Smooth muscle cell (in vitro differentiated cells): ENCODE data around the gene LCK. TPM values are rescaled to one million over a fixed set of nuclear protein-coding genes. Genes with fewer than 3 reads are reported as not detected.

Experiments
- DNase-seq: peaks from one replicate; lab custom pipeline; 2025; ENCODE audit not compliant: unreplicated experiment; lab: John Stamatoyannopoulos, UW
- H2AFZ ChIP-seq: fragments of 200-600 bp; sonication (generic); 2 replicates; pipeline ENCODE4 v1.6.0; 2016; ENCODE audit warnings: antibody characterized with exemption, low read depth, mild to moderate bottlenecking
- H3F3A ChIP-seq: fragments of 200-600 bp; sonication (generic); 2 replicates; pipeline ENCODE4 v1.6.0; 2017; ENCODE audit warnings: antibody characterized with exemption, low read depth
- H3K27ac ChIP-seq: fragments of 200-600 bp; sonication (generic); 2 replicates; pipeline ENCODE4 v1.5.1; 2016; ENCODE audit warnings: low read depth, mild to moderate bottlenecking
- H3K27me3 ChIP-seq: fragments of 200-600 bp; sonication (generic); 2 replicates; pipeline ENCODE4 v1.6.1; 2016; ENCODE audit warnings: low read depth, mild to moderate bottlenecking
- H3K36me3 ChIP-seq: fragments of 200-600 bp; sonication (generic); 2 replicates; pipeline ENCODE4 v1.5.1; 2016; ENCODE audit warnings: low read depth
- H3K4me1 ChIP-seq: fragments of 200-600 bp; sonication (generic); 2 replicates; pipeline ENCODE4 v1.5.1; 2016; ENCODE audit warnings: low read depth
- H3K4me2 ChIP-seq: fragments of 200-600 bp; sonication (generic); 2 replicates; pipeline ENCODE4 v1.6.0; 2016; ENCODE audit warnings: mild to moderate bottlenecking
- H3K4me3 ChIP-seq: fragments of 200-600 bp; sonication (generic); 2 replicates; pipeline ENCODE4 v1.5.1; 2016; ENCODE audit warnings: mild to moderate bottlenecking
- H3K79me2 ChIP-seq: fragments of 200-600 bp; sonication (generic); 2 replicates; pipeline ENCODE4 v1.6.0; 2016; ENCODE audit warnings: low read depth, mild to moderate bottlenecking
- H3K9ac ChIP-seq: fragments of 200-600 bp; sonication (generic); 2 replicates; pipeline ENCODE4 v1.6.0; 2016; ENCODE audit warnings: low read depth
- H3K9me3 ChIP-seq: fragments of 200-600 bp; sonication (generic); replicated peaks from 2 replicates; pipeline ENCODE4 v1.5.1; 2016; ENCODE audit warnings: low read depth
- H4K20me1 ChIP-seq: fragments of 200-600 bp; sonication (generic); 2 replicates; pipeline ENCODE4 v1.6.0; 2016; ENCODE audit warnings: low read depth
- WGBS: methylation state at CpG from one replicate; pipeline ENCODE4 v1.1.7; 2016; ENCODE audit warnings: low lambda C conversion rate; 5-methylcytosine and 5-hydroxymethylcytosine counted together
- polyA plus RNA-seq: library from polyadenylated mRNA; unstranded; fragments of >200 nt; fragmentation: Nextera tagmentation; extraction: Ambion mirVana; gene quantifications from 2 replicates; pipeline ENCODE4 v1.2.1, GENCODE V29; 2016
- total RNA-seq: library from RNA; depleted of rRNA; stranded (reverse); fragments of >200 nt; gene quantifications from 2 replicates; pipeline ENCODE4 v1.2.3, GENCODE V29; 2014
- TF ChIP-seq, protein P1 (sequence below): fragments of 200-600 bp; sonication (generic); IDR thresholded peaks from 2 replicates; pipeline ENCODE4 v1.5.1; 2017; ENCODE audit warnings: borderline replicate concordance, mild to moderate bottlenecking, antibody characterized with exemption; ENCODE audit not compliant: insufficient read depth, poor library complexity, severe bottlenecking

The LCK gene
- total and polyA plus RNA-seq, 2 experiments from 2014 or later, result 0.22 TPM; not detected in 1

DNA sequence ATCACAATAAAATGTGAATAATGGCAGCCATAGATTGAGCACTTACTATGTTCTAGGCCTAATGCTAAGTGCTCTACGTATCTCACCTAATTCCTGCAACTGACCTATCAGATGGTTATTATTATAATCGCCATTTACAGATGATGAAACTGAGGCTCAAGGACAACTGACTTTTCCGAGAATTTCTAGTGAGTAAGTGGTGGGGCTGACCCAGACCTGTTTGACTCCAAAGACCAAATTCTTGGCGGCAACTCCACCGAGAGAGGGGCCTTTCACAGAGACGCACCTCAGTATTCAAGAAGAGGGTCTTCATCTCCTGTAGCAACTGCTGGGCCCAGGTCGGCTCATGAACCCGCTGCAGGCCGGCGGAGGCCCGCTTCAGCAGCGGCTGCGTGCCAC lies 29.5 kb upstream of the LCK start:
- Histone ChIP-seq H3K9me3 (no peaks in the 10 kb centered on the region), H3K27ac (peak overlapping the region; percentile 95), H3K79me2 (peaks cover 45% of the 10 kb centered on the region), H3K4me3 (peak overlapping the region; percentile 98), H2AFZ (peak overlapping the region; percentile 94), H3K9ac (peak overlapping the region; percentile 97), H3K36me3 (no peaks in the 10 kb centered on the region), H3K27me3 (no peaks in the 10 kb centered on the region), H3K4me1 (peaks cover 15% of the 10 kb centered on the region), H3K4me2 (peak overlapping the region; percentile 91), H3F3A (no peaks in the 10 kb centered on the region), H4K20me1 (no peaks in the 10 kb centered on the region)
- no peak for DNase-seq
- TF ChIP-seq, protein P1, sequence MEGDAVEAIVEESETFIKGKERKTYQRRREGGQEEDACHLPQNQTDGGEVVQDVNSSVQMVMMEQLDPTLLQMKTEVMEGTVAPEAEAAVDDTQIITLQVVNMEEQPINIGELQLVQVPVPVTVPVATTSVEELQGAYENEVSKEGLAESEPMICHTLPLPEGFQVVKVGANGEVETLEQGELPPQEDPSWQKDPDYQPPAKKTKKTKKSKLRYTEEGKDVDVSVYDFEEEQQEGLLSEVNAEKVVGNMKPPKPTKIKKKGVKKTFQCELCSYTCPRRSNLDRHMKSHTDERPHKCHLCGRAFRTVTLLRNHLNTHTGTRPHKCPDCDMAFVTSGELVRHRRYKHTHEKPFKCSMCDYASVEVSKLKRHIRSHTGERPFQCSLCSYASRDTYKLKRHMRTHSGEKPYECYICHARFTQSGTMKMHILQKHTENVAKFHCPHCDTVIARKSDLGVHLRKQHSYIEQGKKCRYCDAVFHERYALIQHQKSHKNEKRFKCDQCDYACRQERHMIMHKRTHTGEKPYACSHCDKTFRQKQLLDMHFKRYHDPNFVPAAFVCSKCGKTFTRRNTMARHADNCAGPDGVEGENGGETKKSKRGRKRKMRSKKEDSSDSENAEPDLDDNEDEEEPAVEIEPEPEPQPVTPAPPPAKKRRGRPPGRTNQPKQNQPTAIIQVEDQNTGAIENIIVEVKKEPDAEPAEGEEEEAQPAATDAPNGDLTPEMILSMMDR, result no peak
- WGBS, result 8% methylated on average over 13 of the region's 13 CpGs

DNA sequence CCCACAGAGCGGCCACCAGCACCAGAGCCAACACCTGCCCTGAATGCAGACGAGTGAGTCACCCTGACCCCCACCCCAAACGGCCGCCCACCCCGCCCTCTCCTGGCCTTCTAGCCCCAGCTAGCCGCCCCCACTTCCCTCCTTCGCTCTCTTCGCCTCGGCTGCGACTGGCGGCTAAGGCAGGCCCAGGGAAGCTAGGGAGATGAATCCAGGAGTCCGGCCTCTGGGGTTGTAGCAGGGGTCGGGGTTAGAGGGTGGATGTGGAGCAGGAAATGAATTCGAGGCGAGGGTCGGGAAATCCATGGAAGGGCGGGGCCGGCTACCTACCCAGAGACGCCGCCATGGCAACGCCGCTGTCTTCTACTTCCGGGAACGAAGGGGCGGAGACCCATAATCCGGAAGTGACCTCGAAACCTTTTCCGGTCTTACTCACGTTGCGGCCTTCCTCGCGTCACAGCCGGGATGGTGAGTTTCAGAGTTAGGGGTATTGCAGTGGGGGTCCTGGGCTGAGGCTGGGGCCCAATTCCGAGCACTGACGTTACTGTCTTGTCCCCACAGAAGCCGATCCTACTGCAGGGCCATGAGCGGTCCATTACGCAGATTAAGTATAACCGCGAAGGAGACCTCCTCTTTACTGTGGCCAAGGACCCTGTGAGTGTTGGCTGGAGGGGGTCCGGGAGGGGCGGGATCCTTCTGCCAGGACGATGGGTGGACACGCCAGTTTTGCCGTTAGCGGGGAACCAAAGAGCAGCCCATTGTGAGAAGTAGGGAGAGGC lies 28.9 kb upstream of the LCK start, which contains the start of the genes EIF3I and TMEM234:
EIF3I (plus strand) TSS at position 428 of the 776 bp plus-strand sequence; CDS start at position 463, 35 bp downstream.
TMEM234 (minus strand) TSS at position 374 of the 776 bp plus-strand sequence; CDS start at position 343, 31 bp downstream.
- DNase-seq, result peak; percentile 39
- no peaks in the 10 kb centered on the region for H3K9me3 ChIP-seq
- no peaks in the 10 kb centered on the region for H4K20me1 ChIP-seq
- H3K36me3 ChIP-seq, result no peaks in the 10 kb centered on the region
- H3K27ac ChIP-seq, result peak within 1 kb of the TSS; percentile 95
- H3K27me3 ChIP-seq, result no peaks in the 10 kb centered on the region
- under 1% methylated on average over 43 of the region's 46 CpGs for WGBS
- peak within 1 kb of the TSS; percentile 94 for H2AFZ ChIP-seq
- no peaks in the 10 kb centered on the region for H3F3A ChIP-seq
- H3K79me2 ChIP-seq, result peaks cover 45% of the 10 kb centered on the region
- peaks cover 15% of the 10 kb centered on the region for H3K4me1 ChIP-seq
- peak within 1 kb of the TSS; percentile 91 for H3K4me2 ChIP-seq
- TF ChIP-seq, protein P1, result no peak
- H3K4me3 ChIP-seq, result peak within 1 kb of the TSS; percentile 98
- H3K9ac ChIP-seq, result peak within 1 kb of the TSS; percentile 97

DNA sequence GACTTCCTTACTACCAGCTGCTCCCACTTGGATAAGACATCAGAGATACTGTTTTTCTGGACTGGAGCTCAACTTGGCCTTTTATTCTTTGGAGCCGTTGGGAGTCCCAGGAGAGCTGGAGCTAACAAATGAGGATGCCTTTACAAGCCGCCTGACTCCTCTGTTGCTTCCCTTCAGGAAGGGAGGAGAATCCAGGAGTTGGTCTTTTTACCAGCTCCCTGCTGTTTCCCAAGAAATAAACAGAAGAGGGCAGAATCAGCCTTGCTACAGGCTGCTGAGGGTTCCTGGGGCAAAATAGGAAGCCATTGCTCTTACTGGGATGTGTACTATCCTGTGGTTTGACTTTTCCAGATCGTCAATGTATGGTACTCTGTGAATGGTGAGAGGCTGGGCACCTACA lies 27.4 kb upstream of the LCK start:
- peaks cover 7% of the 10 kb centered on the region for H3K36me3 ChIP-seq
- peaks cover 15% of the 10 kb centered on the region for H3K4me1 ChIP-seq
- 96% methylated on average over 3 of the region's 3 CpGs for WGBS
- no peak for DNase-seq
- TF ChIP-seq, protein P1, result no peak
- peaks cover 45% of the 10 kb centered on the region for H3K79me2 ChIP-seq
- no peak overlapping the region for H2AFZ ChIP-seq
- H3F3A ChIP-seq, result no peaks in the 10 kb centered on the region
- H3K27me3 ChIP-seq, result no peaks in the 10 kb centered on the region
- H3K9me3 ChIP-seq, result no peaks in the 10 kb centered on the region
- H3K9ac ChIP-seq, result no peak overlapping the region
- no peak overlapping the region for H3K4me3 ChIP-seq
- peak overlapping the region; percentile 95 for H3K27ac ChIP-seq
- no peaks in the 10 kb centered on the region for H4K20me1 ChIP-seq
- H3K4me2 ChIP-seq, result peak overlapping the region; percentile 91

DNA sequence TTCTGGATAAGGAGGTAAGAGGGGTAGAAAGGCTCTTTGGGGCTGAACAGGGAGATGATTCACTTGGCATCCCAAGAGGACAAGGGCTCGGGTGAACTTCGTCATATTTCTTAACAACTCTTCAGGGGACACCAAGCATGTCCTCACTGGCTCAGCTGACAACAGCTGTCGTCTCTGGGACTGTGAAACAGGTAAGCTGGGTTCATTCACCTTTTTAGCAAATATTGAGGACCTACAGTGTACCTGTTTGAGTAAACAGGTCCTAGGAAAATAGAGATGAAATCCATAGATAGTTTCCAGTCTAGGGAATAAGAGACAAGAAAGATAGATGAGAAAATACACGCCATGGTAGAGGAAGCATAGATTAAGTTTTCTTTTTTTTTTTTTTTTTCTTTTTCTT lies 26.8 kb upstream of the LCK start:
- no peaks in the 10 kb centered on the region for H3K9me3 ChIP-seq
- WGBS, result 98% methylated on average over 4 of the region's 4 CpGs
- no peak for DNase-seq
- H3K27ac ChIP-seq, result no peak overlapping the region
- no peak overlapping the region for H2AFZ ChIP-seq
- H3K27me3 ChIP-seq, result no peaks in the 10 kb centered on the region
- peaks cover 7% of the 10 kb centered on the region for H3K36me3 ChIP-seq
- no peak overlapping the region for H3K4me2 ChIP-seq
- peaks cover 15% of the 10 kb centered on the region for H3K4me1 ChIP-seq
- TF ChIP-seq, protein P1, result no peak
- peaks cover 45% of the 10 kb centered on the region for H3K79me2 ChIP-seq
- H3K4me3 ChIP-seq, result no peak overlapping the region
- H3K9ac ChIP-seq, result no peak overlapping the region
- no peaks in the 10 kb centered on the region for H4K20me1 ChIP-seq
- no peaks in the 10 kb centered on the region for H3F3A ChIP-seq
